ENCODE results near the gene ACVR1. TPM values are rescaled to one million over a fixed set of nuclear protein-coding genes. Genes with fewer than 3 reads are reported as not detected.

The ACVR1 gene
- polyA plus RNA-seq, 1 of the 3 experiments (the other 2 are of a cell fraction): 22.4 TPM

DNA sequence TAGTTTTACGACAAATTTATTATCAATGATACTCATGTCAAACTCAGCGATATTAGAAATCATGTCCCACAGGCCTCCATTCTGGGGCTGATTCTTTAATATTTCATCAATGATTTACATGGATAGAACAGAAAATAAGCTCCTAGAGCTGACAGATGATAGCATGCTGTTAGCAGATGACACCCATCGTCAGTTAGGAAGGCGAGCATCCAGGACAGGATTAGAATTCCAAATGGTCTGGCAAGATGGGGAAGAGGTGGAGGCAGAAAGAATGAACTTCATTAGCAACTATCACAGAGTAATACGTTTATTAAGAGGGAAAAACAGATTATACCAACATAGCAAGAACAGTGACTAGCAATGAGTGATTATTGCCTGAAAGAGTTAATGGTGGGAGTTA lies 46.2 kb upstream of the ACVR1 start:
- H3K27ac ChIP-seq (ENCODE audit: low read depth in 2 of 2, low read length in 1 of 2): no peak overlapping the region
- DNase-seq: no peak
- H3K9me2 ChIP-seq: no peaks in the 10 kb centered on the region
- no peak overlapping the region for H3K9ac ChIP-seq
- H3K9me3 ChIP-seq: no peaks in the 10 kb centered on the region
- WGBS (ENCODE audit: low lambda C conversion rate): 60% methylated on average over 5 of the region's 5 CpGs
- no peaks in the 10 kb centered on the region for H3K4me1 ChIP-seq (ENCODE audit: control insufficient read depth in 1 of 2, insufficient read depth in 2 of 2, low read depth in 1 of 2, low read length in 1 of 2)
- H3K36me3 ChIP-seq (replicated peaks in 1 of 2; ENCODE audit: control insufficient read depth in 1 of 2, insufficient read depth in 2 of 2, low read length in 1 of 2): no peaks in the 10 kb centered on the region
- no peaks in the 10 kb centered on the region for H4K20me1 ChIP-seq (ENCODE audit: insufficient read depth)
- H2AFZ ChIP-seq (ENCODE audit: low read depth): no peak overlapping the region
- POLR2A ChIA-PET: no interaction called here
- no peak overlapping the region for H3K4me2 ChIP-seq
- no peaks in the 10 kb centered on the region for H3F3A ChIP-seq (replicated peaks; ENCODE audit: insufficient read depth)
- no peaks in the 10 kb centered on the region for H3K79me2 ChIP-seq (ENCODE audit: insufficient read depth)
- no peak overlapping the region for H3K4me3 ChIP-seq (ENCODE audit: low read depth in 2 of 2, low read length in 1 of 2)
- H3K27me3 ChIP-seq (ENCODE audit: insufficient read depth): no peaks in the 10 kb centered on the region
- CTCF ChIA-PET: no interaction called here
- TF ChIP-seq ELF1 (IDR thresholded peaks at IDR 0.05): no peak
- no peak for TF ChIP-seq JUND (IDR thresholded peaks at IDR 0.05)
- no peak for TF ChIP-seq MEF2A (IDR thresholded peaks at IDR 0.05; ENCODE audit: borderline replicate concordance, low read depth)
- no peak for TF ChIP-seq RAD21 (IDR thresholded peaks at IDR 0.05; ENCODE audit: low read length)
- no peak for TF ChIP-seq USF2 (IDR thresholded peaks at IDR 0.05; ENCODE audit: borderline replicate concordance, low read depth, low read length)
- no peak for TF ChIP-seq FOXJ3 (CRISPR knock-in tag; IDR thresholded peaks at IDR 0.05)
- no peak for TF ChIP-seq RXRA (IDR thresholded peaks at IDR 0.05; ENCODE audit: borderline replicate concordance, low read depth)
- TF ChIP-seq EZH2phosphoT487 (IDR thresholded peaks at IDR 0.05; ENCODE audit: borderline replicate concordance, low read depth): no peak
- no peak for TF ChIP-seq GABPA (IDR thresholded peaks at IDR 0.05; ENCODE audit: low read depth)
- no peak for TF ChIP-seq RFX5 (IDR thresholded peaks at IDR 0.05; ENCODE audit: low read length)
- no peak for TF ChIP-seq PBX3 (IDR thresholded peaks at IDR 0.05)
- no peak for TF ChIP-seq FOSL2 (IDR thresholded peaks at IDR 0.05; ENCODE audit: borderline replicate concordance, low read depth)
- no peak for TF ChIP-seq MXI1 (IDR thresholded peaks at IDR 0.05; ENCODE audit: low read depth, low read length)
- TF ChIP-seq GATA2 (CRISPR knock-in tag; IDR thresholded peaks at IDR 0.05): no peak
- TF ChIP-seq CTCF (IDR thresholded peaks at IDR 0.05): no peak
- TF ChIP-seq EP300 (IDR thresholded peaks at IDR 0.05; ENCODE audit: borderline replicate concordance in 1 of 2, low read depth in 1 of 2, low read length in 1 of 2): no peak
- no peak for TF ChIP-seq FOXM1 (IDR thresholded peaks at IDR 0.05; ENCODE audit: low read depth)

Measured in SK-N-SH (cell line).